Tibial nerve (tissue), 4 donors: ENCODE measurements around the gene BCCIP.

Source experiments
- EP300 ChIP-seq, 2 donors: sonication (generic); formaldehyde crosslinking; IDR thresholded peaks; one replicate each; pipeline ENCODE4 v1.6.1; 2017; ENCODE audit warnings: antibody characterized with exemption in 2 of 2, mild to moderate bottlenecking in 1 of 2
- POLR2A ChIP-seq, 2 donors: fragments of 450-650 bp; IDR thresholded peaks; one replicate each; pipeline ENCODE4 v1.6.1; 2017; ENCODE audit warnings: antibody characterized with exemption in 2 of 2, mild to moderate bottlenecking in 2 of 2, moderate library complexity in 2 of 2
- TF ChIP-seq, protein P1 (sequence below), 5 experiments: fragments of 200-600 bp in 3 of 5; fragments of 450-650 bp in 2 of 5; sonication (generic) in 3 of 5; IDR thresholded peaks; one replicate each; pipeline ENCODE4 v1.5.1; 2016 to 2019; ENCODE audit warnings: antibody characterized with exemption in 5 of 5, mild to moderate bottlenecking in 3 of 5, moderate library complexity in 2 of 5

DNA sequence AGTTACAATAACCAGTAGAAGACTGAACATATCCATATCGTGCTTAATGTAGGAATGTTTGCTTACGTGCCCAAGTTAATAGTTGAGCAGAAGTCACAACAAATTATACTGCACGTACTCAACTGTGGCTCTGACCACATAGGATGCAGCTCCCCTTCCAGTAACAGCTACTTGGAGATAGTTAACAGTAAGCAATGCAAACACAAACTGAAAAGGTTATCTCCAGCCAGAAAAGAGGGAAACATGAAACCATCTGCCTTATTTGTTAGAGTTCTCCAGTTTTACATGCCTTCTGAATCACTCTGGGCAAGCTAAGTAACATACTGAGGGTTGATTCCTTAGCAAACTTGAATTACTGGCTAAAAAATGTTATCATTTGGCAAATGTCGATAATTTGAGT lies 48.0 kb downstream of the BCCIP start:
- TF ChIP-seq, protein P1, sequence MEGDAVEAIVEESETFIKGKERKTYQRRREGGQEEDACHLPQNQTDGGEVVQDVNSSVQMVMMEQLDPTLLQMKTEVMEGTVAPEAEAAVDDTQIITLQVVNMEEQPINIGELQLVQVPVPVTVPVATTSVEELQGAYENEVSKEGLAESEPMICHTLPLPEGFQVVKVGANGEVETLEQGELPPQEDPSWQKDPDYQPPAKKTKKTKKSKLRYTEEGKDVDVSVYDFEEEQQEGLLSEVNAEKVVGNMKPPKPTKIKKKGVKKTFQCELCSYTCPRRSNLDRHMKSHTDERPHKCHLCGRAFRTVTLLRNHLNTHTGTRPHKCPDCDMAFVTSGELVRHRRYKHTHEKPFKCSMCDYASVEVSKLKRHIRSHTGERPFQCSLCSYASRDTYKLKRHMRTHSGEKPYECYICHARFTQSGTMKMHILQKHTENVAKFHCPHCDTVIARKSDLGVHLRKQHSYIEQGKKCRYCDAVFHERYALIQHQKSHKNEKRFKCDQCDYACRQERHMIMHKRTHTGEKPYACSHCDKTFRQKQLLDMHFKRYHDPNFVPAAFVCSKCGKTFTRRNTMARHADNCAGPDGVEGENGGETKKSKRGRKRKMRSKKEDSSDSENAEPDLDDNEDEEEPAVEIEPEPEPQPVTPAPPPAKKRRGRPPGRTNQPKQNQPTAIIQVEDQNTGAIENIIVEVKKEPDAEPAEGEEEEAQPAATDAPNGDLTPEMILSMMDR (IDR thresholded peaks at IDR 0.05) = no peak
- TF ChIP-seq POLR2A (IDR thresholded peaks at IDR 0.05) (no peak), EP300 (IDR thresholded peaks at IDR 0.05) (no peak)
